Embryonic facial prominence (tissue), 1 donor: Measurements from ENCODE around the gene C17orf58.
"Not testable (repeated sequence)": the region's sequence is repeated elsewhere in the genome, so short reads cannot be mapped to it uniquely, and the experiment has no call there.

Experiments used
- DNase-seq: peaks from one replicate; pipeline ENCODE4 v3.0.0-alpha.2; 2016; ENCODE audit errors: extremely low spot score

C17orf58 gene

DNA sequence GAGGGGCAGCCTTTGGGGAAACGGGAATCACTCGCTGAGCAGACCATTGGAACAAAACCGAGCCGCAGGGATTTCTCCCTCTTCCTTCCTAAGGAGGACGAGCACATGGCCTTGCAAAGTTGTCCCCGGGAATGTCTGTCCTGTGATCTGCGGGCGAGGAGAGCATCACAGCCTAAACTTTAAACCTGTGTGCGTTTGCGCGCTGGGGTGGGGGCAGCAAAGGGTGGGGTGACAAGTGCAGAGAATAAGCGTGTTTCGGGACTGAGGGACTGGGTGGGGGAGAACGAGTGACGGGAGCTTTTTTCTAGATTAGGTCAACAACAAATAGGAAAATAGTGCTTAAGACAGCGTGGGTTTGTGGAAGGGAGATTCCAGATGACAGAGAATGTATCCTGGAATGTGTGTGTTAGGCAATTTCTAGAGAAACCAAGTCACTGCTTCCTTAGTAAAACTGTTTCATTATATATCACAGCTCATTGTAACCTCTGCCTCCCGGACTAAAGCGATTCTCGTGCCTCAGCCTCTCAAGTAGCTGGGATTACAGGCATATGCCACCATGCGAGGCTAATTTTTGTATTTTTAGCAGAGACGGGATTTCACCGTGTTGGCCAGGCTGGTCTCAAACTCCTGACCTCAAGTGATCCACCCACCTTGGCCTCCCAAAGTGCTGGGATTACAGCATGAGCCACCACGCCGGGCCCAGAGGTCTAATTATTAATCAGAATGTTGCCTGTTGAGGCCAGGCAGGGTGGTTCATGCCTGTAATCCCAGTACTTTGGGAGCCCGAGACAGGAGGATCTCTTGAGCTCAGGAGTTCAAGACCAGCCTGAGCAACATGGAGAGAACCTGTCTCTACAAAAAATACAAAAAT, at the start of gene C17orf58:
C17orf58 (minus strand) TSS at position 169 of the 871 bp plus-strand sequence. CDS start 271 bp downstream, outside the sequence.
- not testable (repeated sequence) for DNase-seq

DNA sequence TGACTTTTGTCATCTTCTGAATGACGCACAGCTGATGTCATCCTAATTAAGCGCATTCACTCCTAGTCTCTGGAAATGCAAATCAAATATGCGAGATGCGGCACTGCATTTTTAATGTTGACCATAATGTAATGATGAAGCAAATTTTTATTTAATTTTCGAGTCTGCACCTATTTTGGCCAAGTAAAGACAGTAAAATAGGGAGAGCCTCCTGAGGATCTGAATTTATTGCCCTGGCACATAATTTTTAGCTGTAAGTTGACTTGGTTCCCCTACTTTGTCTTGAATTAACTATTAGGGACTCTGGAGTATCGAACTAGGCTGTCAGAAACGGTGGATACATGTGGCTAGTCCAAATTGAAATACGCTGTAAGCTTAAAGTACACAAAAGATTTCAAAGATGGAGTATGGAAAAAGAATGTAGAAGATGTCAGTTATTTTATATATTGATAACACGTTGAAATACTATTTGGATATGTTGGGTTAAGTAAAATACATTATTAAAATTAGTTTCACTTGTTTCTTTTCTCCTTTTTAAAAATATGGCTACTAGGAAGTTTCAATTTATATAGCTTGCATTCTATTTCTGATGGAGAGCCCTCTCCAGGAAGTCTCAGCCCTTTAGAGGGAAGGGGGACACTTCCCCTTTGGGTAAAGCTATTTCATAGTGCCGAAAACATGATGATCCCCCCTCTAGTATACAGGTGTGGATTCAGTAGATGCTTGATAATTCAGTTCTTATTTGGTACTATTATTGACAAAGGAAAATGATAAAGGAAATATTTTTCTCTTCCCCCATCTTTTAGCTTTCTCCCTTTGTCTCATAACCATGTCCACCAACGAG, 40.3 kb upstream of the C17orf58 start:
- no peak for DNase-seq

DNA sequence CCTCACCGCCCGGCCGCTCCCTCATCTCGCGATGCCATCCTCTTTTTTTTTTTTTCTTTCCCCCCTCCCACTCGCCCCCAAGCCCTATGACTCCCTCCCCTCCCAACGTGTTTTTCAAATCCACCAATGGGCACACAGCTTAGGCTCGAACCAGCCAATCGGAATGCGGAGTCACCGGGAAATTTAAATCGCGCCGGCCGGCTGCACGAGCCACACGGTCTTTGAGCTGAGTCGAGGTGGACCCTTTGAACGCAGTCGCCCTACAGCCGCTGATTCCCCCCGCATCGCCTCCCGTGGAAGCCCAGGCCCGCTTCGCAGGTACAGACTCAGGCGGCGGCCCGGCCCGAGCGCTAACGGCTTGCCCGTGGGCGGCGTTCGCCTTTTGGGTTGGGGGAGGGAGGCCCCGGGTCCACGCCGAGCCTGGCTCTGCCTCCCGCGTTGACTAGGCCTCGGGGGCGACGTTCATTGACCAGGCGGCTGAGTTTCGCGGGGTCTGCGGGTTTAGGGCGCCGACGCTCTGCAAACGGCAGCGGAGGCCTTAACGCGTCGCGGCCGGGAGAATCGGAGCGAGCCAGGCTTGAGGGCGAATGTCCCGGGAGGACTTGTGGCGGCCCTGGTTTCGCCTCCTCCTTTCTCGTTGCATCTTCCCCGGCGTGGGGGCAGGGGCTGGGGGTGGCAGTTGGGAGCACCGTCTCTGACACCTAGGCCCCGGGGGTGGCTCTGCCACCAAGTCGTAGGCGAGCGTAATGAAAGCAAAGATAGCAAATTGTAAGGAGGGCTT, 39.4 kb upstream of the C17orf58 start, which contains the start of gene KPNA2:
KPNA2 (plus strand) TSS at position 213 of the 781 bp plus-strand sequence. CDS start 1,398 bp downstream, outside the sequence.
- DNase-seq, result peak; percentile 96

DNA sequence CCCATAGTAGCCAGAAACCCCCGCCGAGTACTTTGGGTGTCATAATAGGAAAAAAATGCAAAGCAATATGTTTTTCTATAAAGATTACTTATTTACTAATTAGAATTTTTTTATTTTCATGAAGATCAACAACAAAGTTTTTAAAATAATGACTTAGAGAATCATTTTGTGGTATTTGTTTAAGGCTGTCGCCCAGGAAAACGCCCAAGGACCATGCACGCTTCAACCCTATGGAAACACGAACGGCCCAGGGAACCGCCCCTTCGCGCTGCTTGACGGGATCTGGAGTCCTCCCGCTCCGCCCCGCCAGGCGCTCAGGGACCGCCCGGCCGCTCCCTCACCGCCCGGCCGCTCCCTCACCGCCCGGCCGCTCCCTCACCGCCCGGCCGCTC, 38.9 kb upstream of the C17orf58 start:
- DNase-seq, result no peak

DNA sequence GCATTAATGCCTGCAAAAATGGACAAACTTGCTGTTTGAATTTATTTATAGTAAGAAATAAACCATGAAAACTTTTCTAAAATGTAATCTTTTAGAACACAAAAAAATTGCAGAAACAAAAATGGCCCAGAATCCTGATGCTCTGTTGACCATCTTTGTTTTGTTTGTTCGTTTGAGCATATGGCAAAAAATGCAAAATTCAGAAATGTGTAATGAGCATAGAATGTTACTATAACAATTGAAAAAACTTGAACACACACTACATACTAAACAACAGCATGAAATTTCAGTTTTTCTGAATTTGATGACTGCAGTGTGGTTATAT, 38.1 kb upstream of the C17orf58 start:
- DNase-seq, result no peak

DNA sequence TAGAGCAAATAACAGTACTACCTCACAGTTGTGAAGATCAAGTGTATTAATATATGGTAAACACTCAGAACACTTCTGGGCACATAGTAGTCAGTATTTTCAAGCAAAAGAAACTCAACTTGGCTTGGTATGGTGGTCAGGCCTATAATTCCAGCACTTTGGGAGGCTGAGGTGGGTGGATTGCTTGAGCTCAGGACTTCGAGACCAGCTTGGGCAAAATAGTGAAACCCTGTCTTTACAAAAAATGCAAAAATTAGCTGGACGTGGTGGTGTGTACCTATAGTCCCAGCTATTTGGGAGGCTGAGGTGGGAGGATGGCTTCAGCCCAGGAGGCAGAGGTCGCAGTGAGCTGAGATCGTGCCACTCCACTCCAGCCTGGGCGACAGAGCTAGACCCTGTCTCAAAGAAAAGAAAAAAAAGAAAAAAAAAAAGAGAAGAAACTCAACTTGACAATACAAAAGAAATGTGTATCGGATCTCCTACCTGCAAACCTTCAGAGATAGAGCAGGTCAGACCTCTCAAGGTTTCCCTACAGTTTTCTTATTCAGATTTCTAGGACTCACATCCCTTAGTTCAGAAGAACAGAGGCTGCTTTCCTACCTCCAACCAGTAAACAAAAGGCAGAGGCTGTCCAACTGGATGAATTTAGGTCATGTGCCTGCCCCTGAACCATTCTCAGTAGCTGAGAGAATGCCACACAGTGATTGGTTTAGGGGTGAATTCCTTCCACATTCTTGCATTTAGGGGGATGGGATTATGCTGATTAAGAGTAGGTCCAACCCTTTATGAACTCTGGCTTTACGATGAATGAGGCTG, 37.6 kb upstream of the C17orf58 start:
- no peak for DNase-seq

DNA sequence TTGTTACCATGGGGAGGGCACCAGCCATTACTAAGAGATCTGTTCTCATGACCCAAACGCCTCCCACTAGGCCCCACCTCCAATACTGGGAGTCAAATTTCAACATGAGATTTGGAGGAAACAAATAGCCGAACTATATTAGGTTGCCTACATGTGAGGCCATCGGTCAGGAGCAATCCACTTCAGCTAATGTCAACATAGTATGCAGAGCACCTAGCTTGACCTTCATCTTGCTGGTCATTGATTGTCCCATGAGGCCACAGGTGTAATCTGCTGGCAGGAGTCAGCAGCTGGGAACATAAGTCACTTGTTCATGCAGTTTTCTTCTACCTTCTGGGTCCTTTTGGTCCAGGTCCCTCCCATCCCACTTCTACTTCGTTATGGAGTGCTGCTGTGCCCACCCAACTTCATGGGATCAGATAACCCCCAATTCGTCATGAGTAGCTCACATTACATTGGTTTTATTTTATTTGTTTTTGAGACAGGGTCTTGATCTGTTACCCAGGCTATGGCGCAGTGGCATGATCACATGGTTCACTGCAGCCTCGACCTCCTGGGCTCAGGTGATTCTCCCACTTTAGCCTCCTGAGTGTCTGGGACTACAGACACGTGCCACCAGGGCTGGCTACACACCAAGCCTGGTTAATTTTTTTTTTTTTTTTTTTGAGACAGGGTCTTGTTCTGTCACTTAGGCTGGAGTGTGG, 33.4 kb upstream of the C17orf58 start:
- DNase-seq, result no peak

DNA sequence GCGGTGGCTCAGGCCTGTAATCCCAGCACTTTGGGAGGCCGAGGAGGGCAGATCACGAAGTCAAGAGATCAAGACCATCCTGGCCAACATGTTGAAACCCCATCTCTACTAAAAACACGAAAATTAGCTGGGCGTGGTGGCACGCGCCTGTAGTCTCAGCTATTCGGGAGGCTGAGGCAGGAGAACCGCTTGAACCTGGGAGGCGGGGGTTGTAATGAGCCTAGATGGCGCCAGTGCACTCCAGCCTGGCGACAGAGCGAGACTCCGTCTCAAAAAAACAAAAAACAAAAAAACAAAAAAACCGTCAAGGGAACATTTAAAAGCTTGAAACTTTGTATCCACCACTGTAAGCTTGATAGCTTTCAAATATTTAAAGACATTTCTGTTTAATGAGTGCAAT, 26.3 kb upstream of the C17orf58 start:
- not testable (repeated sequence) for DNase-seq

DNA sequence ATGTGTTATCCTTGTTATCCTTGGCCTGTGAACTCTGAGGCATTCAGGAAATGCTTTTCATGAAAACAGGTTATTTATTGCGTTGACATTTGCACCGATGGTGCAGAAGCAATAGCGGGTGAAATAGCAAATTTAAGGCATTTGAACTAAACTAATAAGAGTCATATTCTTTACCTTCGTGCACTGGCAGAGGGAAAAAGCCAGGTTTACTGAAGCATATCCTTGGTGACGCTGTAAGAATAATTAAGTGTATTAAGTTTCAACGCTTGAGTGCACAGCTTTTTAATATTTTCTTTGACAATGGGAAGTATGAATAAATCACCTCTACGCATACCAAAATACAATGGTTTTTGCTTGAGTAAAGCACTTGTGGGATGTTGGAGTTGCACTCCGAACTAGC, 25.7 kb upstream of the C17orf58 start:
- DNase-seq, result no peak

DNA sequence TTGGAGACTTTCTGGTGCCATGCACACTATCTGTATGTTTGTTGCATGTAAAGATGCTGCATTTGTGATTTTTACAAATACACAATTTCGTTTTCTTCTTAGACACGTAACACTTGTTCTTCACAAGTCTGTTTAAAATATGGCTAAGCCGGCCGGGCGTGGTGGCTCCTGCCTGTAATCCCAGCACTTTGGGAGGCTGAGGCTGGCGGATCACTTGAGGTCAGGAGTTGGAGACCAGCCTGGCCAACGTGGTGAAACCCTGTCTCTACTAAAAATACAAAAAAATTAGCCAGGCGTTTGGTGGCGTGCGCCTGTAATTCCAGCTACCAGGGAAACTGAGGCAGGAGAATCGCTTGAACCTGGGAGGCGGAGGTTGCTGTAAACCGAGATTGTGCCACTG, 24.5 kb upstream of the C17orf58 start:
- not testable (repeated sequence) for DNase-seq

DNA sequence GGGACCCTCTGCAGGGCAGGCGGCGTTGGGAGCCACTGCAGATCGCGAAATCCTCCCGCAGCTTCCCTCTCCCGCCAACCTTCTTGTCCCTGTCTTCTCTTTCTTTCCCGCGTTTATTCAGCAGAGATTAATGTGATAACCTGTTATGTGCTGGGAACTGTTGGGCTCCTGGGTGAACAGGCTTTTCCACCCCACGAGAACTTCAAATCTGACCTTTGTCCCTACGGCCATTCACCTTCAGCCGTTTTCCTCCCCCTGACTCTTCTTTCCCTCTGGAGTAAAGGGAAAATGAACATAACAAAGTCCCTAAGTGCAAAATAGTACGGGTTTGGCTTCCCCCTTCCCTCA, 24.1 kb upstream of the C17orf58 start:
- DNase-seq, result peak; percentile 18

DNA sequence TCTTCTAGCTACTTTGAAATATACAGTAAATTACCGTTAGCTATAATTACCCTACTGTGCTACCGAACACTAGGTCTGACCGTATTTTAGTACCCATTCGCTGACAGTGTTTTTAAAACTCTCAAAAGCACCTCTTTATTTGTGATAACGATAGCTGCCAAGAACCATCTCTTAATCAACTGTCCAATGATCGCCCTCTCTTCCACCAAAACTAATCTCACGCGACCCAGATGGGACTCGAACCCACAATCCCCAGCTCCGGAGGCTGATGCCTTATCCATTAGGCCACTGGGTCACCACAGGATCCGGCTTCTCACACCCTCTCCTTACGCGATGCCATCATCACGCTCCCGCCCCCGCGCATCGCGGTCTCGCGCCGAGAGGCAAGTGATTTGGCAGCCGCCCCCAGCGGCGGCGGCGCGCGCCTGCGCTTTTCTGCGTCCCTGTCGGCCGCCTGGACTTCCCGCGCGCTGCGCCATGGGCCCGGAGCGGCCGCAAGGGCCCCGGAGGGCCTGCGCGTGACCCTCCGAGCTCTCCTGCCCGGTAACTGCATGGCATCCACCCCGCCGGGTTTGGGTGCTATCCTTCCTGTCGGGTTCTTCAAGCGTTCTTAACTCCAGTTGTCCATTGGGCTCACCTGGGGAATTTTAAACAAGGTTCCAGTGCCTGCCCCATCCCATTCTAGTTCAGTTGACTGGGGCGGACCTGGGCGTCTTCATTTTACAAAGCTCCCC, 23.6 kb upstream of the C17orf58 start:
- peak; percentile 74 for DNase-seq

DNA sequence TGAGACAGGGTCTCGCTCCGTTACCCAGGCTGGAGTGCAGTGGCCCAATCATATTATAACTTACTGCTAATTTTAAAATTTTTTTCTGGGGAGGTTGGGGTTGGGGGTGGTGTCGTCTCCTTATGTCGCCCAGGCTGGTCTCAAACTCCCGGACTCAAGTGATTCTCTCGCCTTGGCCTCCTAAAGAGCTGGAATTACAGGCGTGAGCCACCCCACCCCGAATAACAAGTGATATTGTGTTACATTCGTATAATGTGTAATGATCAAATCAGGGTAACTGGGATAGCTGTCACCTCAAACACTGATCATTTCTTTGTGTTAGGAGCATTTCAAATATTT, 23.0 kb upstream of the C17orf58 start:
- no peak for DNase-seq

DNA sequence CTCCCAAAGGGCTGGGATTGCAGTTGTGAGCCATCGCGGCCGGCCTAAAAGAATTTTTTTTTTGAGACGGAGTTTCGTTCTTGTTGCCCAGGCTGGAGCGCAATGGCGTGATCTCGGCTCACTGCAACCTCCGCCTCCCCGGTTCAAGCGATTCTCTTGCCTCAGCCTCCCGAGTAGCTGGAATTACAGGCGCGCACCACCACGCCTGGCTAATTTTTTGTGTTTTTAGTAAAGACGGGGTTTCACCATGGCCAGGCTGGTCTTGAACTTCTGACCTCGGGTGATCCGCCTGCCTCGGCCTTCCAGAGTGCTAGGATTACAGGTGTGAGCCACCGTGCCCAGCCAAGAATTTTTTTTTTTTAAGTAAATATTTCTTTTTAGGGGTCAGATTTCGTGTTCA, 22.2 kb upstream of the C17orf58 start:
- DNase-seq, result not testable (repeated sequence)

DNA sequence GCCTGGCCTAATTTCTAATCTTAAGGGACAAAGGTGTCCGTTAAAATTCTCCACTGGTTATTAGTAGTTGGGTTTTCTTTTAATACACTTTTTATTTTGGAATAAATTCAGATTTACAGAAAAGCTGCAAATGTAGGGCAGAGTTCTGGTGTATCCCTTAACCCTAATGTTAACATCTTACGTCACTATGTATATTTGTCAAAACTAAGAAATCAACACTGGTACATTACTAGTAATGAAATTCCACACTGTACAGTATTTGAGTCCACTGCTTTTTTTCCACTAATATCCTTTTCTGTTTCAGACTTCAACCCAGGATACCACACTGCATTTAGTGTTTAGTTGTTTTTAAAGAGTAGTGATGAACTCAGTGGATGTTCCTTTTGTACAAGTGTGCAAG, 20.6 kb upstream of the C17orf58 start:
- DNase-seq, result no peak

DNA sequence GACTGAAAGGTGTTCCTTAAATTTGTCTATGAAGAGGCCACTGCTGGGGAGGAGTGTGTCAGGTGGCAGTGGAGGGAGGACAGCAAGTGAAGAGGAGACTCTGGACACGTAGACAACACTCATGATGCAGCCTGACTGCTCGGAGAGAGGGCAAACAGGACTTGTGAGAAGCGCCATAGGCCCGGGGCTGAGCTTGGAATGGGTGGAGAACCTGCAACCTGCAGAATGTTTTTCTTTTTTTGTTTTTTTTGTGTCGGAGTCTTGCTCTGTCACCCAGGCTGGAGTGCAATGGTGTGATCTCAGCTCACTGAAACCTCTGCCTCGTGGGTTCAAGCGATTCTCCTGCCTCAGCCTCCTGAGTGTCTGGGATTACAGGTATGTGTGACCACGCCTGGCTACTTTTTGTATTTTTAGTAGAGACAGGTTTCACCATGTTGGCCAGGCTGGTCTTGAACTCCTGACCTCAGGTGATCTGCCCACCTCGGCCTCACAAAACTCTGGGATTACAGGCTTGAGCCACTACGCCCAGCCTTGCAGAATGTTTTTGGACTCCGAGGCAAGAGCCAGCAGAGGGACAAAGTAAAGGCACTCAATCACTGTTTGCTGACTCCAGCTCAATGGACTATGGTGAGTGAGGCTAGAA, 18.9 kb upstream of the C17orf58 start:
- DNase-seq, result no peak

DNA sequence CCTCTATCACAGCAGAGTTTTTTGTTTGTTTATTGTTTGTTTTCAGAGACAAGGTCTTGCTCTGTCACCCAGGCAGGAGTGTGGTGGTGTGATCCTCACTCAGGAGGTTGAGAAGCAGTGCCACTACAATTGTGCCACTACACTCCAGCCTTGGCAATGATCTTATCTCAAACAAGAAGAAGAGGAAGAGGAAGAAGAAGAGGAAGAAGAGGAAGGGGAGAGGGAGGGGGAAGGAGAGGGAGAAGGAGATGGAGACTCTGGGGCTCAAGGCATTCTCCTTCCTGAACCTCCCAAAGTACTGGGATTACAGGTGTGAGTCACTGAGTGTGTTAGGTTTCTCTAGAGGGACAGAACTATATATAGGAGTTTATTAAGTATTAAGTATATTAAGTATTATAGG, 17.1 kb upstream of the C17orf58 start:
- DNase-seq, result no peak

DNA sequence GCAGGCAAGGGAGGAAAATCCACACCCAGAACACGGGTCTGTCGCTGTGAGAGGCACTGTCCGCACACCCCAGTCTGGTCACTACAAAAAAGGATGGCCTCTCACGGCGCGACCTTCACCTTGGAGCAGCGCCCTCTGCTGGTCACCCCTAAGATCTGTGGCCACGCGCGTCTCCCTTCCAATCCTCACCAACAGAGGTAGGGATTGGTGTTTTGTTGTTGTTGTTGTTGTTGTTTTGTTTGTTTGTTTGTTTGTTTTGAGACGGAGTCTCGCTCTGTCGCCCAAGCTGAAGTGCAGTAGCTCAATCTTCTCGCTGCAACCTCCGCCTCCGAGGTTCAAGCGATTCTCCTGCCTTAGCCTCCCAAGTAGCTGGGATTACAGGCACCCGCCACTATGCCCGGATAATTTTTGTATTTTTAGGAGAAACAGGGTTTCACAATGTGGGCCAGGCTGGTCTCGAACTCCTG, 15.0 kb upstream of the C17orf58 start:
- DNase-seq, result no peak

DNA sequence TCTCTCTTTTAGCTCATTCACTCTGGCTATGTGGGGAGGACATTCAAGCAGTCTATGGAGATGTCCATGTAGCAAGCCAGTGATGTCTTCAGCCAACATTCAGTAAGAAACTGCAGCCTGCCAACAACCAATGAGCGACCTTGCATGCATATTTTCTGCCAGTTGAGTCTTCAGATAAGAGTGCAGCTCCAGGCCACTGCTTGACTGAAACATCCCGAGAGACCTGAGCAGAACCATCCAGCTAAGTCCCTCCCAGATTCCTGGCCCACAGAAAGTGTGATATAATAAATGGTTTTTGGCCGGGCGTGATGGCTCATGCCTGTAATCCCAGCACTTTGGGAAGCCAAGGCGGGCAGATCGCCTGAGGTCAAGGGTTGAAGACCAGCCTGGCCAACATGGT, 10.5 kb upstream of the C17orf58 start:
- no peak for DNase-seq
